Progenitor cell of endocrine pancreas (in vitro differentiated cells): ENCODE results near the gene PKDREJ. TPM values are rescaled to one million over a fixed set of nuclear protein-coding genes. Genes with fewer than 3 reads are reported as not detected.
A peak's percentile ranks its signal among the peaks of the same experiment; 100 is the strongest.

ENCODE experiments used
- DNase-seq: peaks from one replicate; pipeline ENCODE4 v3.0.0; 2021; ENCODE audit warnings: low spot score; ENCODE audit not compliant: unreplicated experiment
- H3K27ac Mint-ChIP-seq: 2 replicates; pipeline ENCODE4 v1.8.0; 2021; ENCODE audit warnings: mild to moderate bottlenecking, moderate library complexity, mixed read lengths
- H3K27me3 Mint-ChIP-seq: 2 replicates; pipeline ENCODE4 v1.8.0; 2021; ENCODE audit warnings: mixed read lengths
- H3K36me3 Mint-ChIP-seq: 2 replicates; pipeline ENCODE4 v1.8.0; 2022; ENCODE audit warnings: mixed read lengths; ENCODE audit not compliant: insufficient read depth
- H3K4me1 Mint-ChIP-seq: 2 replicates; pipeline ENCODE4 v1.8.0; 2021; ENCODE audit warnings: low read depth, mixed read lengths
- H3K4me3 Mint-ChIP-seq: 2 replicates; pipeline ENCODE4 v1.8.0; 2021; ENCODE audit warnings: low read depth, mild to moderate bottlenecking, moderate library complexity, mixed read lengths
- H3K9me3 Mint-ChIP-seq: 2 replicates; pipeline ENCODE4 v1.8.0; 2021; ENCODE audit warnings: low read depth, mixed read lengths
- total RNA-seq: library from RNA; stranded (reverse); gene quantifications from 2 replicates; pipeline ENCODE4 v1.2.1, GENCODE V29; 2021
- TF ChIP-seq, protein P1 (sequence below): fragments of 200-600 bp; sonication (generic); IDR thresholded peaks from one replicate; pipeline ENCODE4 v1.5.0; 2021; ENCODE audit warnings: antibody characterized with exemption, mild to moderate bottlenecking; ENCODE audit not compliant: unreplicated experiment

The PKDREJ gene
- total RNA-seq, 1 donor from 2014 or later, result not detected

DNA sequence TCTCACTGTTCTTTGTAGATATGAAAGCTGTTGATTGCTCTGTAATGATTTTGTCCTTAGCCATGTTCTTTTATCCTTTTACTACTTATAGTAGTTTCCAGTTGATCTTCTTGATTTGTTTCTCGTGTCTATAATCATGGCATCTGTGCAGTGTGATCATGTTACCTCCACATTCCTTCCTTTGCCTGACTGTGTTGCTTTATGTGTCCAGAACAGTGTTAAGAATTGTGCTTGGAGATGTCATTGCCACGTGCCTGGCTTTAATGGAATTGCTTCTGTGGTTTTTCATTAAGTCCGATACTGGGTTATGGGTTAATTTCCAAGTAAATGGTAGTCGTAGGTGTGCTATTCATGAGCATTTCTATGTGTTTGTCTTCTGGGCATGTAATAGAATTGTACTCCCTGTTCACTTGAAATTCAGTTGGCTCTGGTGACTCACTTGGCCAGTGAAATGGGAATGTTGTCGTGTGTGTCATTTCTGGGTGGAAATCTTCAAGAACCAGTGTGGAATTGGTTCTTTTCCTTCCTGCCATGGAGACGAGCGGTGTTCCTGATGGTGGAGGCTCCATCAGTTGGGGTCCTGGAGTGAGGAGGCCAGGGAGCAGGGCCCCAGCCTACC is 40.3 kb upstream of the PKDREJ start:
- Mint-ChIP-seq H3K9me3 (no peaks in the 10 kb centered on the region), H3K27ac (no peak overlapping the region), H3K36me3 (peaks cover 14% of the 10 kb centered on the region), H3K4me1 (peaks cover 10% of the 10 kb centered on the region), H3K27me3 (no peaks in the 10 kb centered on the region), H3K4me3 (no peak overlapping the region)
- no peak for DNase-seq
- TF ChIP-seq, protein P1, sequence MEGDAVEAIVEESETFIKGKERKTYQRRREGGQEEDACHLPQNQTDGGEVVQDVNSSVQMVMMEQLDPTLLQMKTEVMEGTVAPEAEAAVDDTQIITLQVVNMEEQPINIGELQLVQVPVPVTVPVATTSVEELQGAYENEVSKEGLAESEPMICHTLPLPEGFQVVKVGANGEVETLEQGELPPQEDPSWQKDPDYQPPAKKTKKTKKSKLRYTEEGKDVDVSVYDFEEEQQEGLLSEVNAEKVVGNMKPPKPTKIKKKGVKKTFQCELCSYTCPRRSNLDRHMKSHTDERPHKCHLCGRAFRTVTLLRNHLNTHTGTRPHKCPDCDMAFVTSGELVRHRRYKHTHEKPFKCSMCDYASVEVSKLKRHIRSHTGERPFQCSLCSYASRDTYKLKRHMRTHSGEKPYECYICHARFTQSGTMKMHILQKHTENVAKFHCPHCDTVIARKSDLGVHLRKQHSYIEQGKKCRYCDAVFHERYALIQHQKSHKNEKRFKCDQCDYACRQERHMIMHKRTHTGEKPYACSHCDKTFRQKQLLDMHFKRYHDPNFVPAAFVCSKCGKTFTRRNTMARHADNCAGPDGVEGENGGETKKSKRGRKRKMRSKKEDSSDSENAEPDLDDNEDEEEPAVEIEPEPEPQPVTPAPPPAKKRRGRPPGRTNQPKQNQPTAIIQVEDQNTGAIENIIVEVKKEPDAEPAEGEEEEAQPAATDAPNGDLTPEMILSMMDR, result no peak

DNA sequence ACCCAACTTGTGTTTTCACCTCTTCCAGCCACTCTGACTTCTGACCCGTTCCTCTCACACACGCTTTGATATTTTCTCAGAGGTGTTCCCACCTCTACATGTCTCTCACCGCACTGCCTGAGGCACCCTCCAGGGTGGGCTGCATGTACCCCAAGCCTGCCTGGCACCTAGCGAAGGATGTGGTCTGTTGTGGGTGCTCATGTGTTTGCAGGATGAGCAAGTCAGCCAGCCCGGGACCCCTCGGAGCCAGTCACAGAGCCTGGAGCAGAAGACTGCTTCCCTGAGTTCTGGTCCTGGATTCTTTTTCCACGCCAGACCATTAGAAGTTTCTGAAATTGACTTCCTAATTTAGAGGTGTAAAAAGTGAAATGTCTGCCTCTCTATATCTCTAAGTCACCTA is 37.3 kb upstream of the PKDREJ start:
- no peak overlapping the region for H3K4me3 Mint-ChIP-seq
- DNase-seq, result no peak
- H3K9me3 Mint-ChIP-seq, result no peaks in the 10 kb centered on the region
- TF ChIP-seq, protein P1, result no peak
- H3K27me3 Mint-ChIP-seq, result no peaks in the 10 kb centered on the region
- peaks cover 22% of the 10 kb centered on the region for H3K4me1 Mint-ChIP-seq
- no peak overlapping the region for H3K27ac Mint-ChIP-seq
- peaks cover 14% of the 10 kb centered on the region for H3K36me3 Mint-ChIP-seq

DNA sequence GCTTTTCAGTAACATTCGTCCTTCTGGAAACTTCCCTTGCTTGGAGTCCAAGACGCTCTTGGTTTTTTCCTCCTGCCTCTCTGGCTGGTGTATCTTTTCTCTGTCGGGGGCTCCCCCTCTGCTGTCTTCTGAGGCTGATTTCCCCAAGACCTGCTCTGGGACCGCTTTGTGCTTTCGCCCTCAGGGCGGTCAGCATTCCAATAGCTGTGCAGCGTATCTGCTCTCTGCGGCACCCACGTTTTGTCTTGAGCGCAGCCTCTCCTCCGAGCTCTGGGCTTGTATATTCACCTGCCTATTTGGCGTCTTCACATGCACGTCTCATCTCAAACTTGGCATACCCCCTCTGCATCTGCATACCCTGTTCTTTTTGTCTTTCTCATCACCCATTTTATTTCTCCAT is 36.0 kb upstream of the PKDREJ start:
- Mint-ChIP-seq H3K27ac (no peak overlapping the region), H3K9me3 (no peaks in the 10 kb centered on the region), H3K4me3 (peak overlapping the region; percentile 54), H3K36me3 (peaks cover 13% of the 10 kb centered on the region), H3K27me3 (no peaks in the 10 kb centered on the region), H3K4me1 (peaks cover 23% of the 10 kb centered on the region)
- no peak for DNase-seq
- TF ChIP-seq, protein P1, result no peak

DNA sequence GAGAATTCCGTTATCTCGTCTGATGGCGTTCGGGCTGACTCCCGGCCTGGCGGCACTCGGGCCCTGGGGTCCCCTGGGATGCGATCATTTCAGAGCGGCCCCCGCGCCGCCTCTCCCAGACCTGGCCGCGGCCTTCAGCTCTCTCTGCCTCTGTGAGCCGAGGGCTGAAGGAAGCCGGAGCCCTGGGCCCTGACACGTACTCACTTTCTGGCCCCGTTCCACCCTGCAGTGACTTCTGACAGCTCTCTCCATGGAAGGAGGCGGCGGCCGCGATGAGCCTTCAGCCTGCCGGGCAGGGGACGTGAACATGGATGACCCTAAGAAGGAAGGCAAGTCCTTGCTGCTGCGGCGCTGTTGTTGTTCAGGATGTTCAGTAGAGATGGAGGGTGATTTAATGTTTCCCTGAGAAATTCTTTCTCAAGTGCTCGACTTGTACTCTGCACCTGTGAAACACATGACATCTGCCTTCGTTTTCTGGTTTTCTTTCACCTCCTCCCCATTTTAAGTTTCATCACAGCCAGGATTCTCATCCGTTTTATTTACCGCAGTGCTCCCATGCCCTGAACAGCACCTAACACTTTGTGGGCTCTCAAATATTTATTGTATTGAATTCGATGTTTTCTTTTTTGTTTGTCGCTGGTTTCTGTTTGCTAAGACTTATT is 34.1 kb upstream of the PKDREJ start:
- Mint-ChIP-seq H3K4me3 (peak overlapping the region; percentile 91), H3K4me1 (peaks cover 21% of the 10 kb centered on the region), H3K9me3 (no peaks in the 10 kb centered on the region), H3K27ac (peak overlapping the region; percentile 76), H3K27me3 (no peaks in the 10 kb centered on the region), H3K36me3 (peaks cover 15% of the 10 kb centered on the region)
- TF ChIP-seq, protein P1, result no peak
- no peak for DNase-seq

DNA sequence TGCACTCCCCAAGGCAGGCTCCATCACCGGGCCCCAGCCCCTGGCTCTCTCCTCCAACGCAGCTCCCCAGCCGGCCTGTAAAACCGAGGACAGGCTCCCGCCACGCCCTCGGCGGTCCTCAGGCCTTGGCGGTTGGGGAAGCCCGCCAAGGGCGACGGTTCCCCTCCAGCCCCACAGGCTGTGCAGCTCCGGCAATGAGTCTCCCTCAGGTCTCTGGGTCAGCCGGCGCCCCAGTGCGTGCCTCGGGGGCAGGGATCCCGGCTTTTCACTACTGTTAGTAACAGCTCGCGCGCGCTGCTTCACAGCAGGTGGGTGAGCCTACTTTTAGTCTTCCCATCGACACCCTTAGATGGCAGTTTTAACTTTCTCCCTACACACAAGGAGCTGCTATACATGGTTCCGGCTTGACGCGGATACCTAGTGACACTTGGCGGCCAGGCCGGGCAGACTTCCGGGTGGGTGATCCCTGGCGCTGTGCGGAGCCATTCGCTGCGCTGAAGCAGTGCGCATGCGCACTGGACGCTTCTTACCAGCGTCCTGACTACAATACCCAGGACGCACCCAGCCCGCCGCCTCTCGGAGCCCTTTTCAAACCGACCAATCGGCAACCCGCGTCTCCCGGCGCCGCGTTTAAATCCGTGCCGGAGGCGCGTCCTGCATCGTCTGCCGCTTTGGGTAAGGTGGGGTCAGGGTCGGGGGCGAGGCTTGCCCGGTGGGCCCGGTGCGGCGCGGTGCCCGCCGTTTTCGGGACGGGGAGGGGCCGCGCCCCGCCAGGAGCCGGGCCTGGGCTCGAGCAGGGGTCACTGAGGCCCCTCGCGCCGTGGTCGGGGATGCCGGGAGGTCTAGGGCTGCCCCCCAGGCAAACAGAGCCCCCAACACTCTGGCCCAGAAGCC is 33.4 kb upstream of the PKDREJ start, which contains the start of gene GTSE1:
Gene GTSE1, plus strand, starts transcription at position 614 of the 894 bp plus-strand sequence. CDS start 531 bp downstream, outside the sequence.
- Mint-ChIP-seq H3K9me3 (no peaks in the 10 kb centered on the region), H3K27me3 (no peaks in the 10 kb centered on the region)

More for the DNA sequence above, 33.4 kb upstream of the PKDREJ start, which contains the start of gene GTSE1:
- Mint-ChIP-seq H3K36me3 (peaks cover 18% of the 10 kb centered on the region), H3K4me3 (peak within 1 kb of the TSS; percentile 91), H3K4me1 (peaks cover 21% of the 10 kb centered on the region), H3K27ac (peak within 1 kb of the TSS; percentile 96)
- TF ChIP-seq, protein P1, result no peak
- DNase-seq, result peak; percentile 94
